Activated CD8-positive, alpha-beta T cell treated with anti-CD3 and anti-CD28 coated beads, Interleukin-2, amount 10 ng/mL, durations not matched to agents 7 days and 5 days (primary cell): ENCODE measurements around the gene DMXL2. TPM values are rescaled to one million over a fixed set of nuclear protein-coding genes. Genes with fewer than 3 reads are reported as not detected.
"Not testable (repeated sequence)": the region's sequence is repeated elsewhere in the genome, so short reads cannot be mapped to it uniquely, and the experiment has no call there.

Source experiments
- ATAC-seq: fragments of 150-1000 bp; cut with Tn5 transposase; one replicate; pipeline ENCODE4 v1.10.0; 2021; ENCODE audit warnings: moderate library complexity
- CTCF ChIA-PET: fragments of 350-600 bp; sonication (Branson Sonifier 250); formaldehyde crosslinking; loops from one replicate; lab custom pipeline; 2021; ENCODE audit warnings: antibody characterized with exemption; lab: Charles Lee
- POLR2A ChIA-PET: fragments of 350-600 bp; sonication (Branson Sonifier 250); formaldehyde crosslinking; loops from one replicate; lab custom pipeline; 2021; ENCODE audit warnings: antibody characterized with exemption; lab: Charles Lee
- DNase-seq: peaks from one replicate; pipeline ENCODE4 v3.0.0-alpha.2; 2020
- H3K27ac Mint-ChIP-seq: one replicate; pipeline ENCODE4 v1.8.0; 2021; ENCODE audit warnings: mild to moderate bottlenecking, mixed read lengths
- H3K27me3 Mint-ChIP-seq: one replicate; pipeline ENCODE4 v1.8.0; 2021; ENCODE audit warnings: low read depth, mixed read lengths
- H3K36me3 Mint-ChIP-seq: one replicate; pipeline ENCODE4 v1.8.0; 2021; ENCODE audit warnings: low read depth, mixed read lengths
- H3K4me1 Mint-ChIP-seq: one replicate; pipeline ENCODE4 v1.8.0; 2021; ENCODE audit warnings: low read depth, mixed read lengths
- H3K4me3 Mint-ChIP-seq: one replicate; pipeline ENCODE4 v1.8.0; 2021; ENCODE audit warnings: mild to moderate bottlenecking, mixed read lengths
- H3K9me3 Mint-ChIP-seq: one replicate; pipeline ENCODE4 v1.8.0; 2022; ENCODE audit warnings: mixed read lengths; ENCODE audit not compliant: insufficient read depth
- total RNA-seq, 2 experiments: library from RNA; stranded (reverse); gene quantifications; one replicate each; pipeline ENCODE4 v1.2.3, GENCODE V29; 2021

DMXL2 gene
- 1 to 10 TPM; 6.8 to 9.2 TPM for total RNA-seq

- peaks cover 42% of the 10 kb centered on the region for H3K27me3 Mint-ChIP-seq
- peak; percentile 74 for ATAC-seq
- POLR2A ChIA-PET, result interaction anchor here (0.6 to 1.4 kb wide), 4 partner anchors 24 to 488 kb away, joined by 3 to 4 read pairs (median 3); no protein-coding TSS in a partner anchor
- H3K4me1 Mint-ChIP-seq, result peaks cover 15% of the 10 kb centered on the region
- H3K4me3 Mint-ChIP-seq, result peak within 1 kb of the TSS; percentile 82
- no peaks in the 10 kb centered on the region for H3K36me3 Mint-ChIP-seq
- H3K9me3 Mint-ChIP-seq, result no peaks in the 10 kb centered on the region
- CTCF ChIA-PET, result interaction anchor here (0.8 to 4.7 kb wide), 7 partner anchors 27 to 460 kb away, joined by 3 to 27 read pairs (median 4); no protein-coding TSS in a partner anchor
- DNase-seq, result peak; percentile 76
- H3K27ac Mint-ChIP-seq, result peak within 1 kb of the TSS; percentile 56
Observed at GRCh38 chr15:51622604-51623370, at the start of gene DMXL2. TSS of gene DMXL2 (minus strand) at chr15:51622771. CDS start at chr15:51622545, 226 bp downstream.

DNA sequence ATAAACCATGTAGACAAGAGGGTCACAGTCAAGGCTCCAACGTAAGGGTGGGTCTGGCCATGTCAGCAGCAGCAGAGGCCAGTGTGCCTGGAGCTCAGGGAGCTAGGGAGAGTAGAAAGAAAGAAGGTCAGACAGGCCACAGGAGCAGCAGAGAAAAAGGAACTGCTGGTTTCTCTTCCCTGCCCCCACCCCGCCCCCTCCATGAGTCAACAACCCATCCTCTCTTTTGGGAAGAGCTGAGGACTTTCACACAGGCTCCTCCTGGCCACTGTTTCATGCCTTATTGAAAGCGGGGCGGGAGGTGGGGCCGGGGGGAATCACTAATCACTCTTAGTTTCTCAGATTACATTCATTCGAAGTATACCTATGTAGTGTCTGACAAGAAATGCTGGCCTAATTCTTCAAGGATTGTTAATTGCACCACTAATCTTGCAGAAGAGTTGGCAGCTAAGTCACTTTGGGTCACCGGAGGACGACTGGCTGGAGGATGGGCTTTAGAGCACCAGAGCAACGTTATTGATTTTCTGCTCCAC, 49.6 kb upstream of the DMXL2 start:
- Mint-ChIP-seq H3K9me3 (no peaks in the 10 kb centered on the region), H3K4me1 (no peaks in the 10 kb centered on the region), H3K36me3 (no peaks in the 10 kb centered on the region), H3K4me3 (no peak overlapping the region), H3K27ac (no peak overlapping the region), H3K27me3 (peaks cover 18% of the 10 kb centered on the region)
- ATAC-seq (no peak), DNase-seq (no peak)
- ChIA-PET POLR2A (no interaction called here), CTCF (no interaction called here)

GRCh38 chr15:51669381-51669780, 46.8 kb upstream of the DMXL2 start:
- Mint-ChIP-seq H3K36me3 (no peaks in the 10 kb centered on the region), H3K9me3 (no peaks in the 10 kb centered on the region), H3K4me1 (no peaks in the 10 kb centered on the region), H3K27me3 (peaks cover 22% of the 10 kb centered on the region), H3K4me3 (no peak overlapping the region), H3K27ac (no peak overlapping the region)
- DNase-seq (no peak), ATAC-seq (no peak)
- POLR2A ChIA-PET, result interaction anchor here (0.6 kb wide), 1 partner anchor 14 kb away, joined by 3 read pairs; no protein-coding TSS in a partner anchor
- CTCF ChIA-PET, result interaction anchor here (1.3 kb wide), 1 partner anchor 108 kb away, joined by 4 read pairs; no protein-coding TSS in a partner anchor

DNA sequence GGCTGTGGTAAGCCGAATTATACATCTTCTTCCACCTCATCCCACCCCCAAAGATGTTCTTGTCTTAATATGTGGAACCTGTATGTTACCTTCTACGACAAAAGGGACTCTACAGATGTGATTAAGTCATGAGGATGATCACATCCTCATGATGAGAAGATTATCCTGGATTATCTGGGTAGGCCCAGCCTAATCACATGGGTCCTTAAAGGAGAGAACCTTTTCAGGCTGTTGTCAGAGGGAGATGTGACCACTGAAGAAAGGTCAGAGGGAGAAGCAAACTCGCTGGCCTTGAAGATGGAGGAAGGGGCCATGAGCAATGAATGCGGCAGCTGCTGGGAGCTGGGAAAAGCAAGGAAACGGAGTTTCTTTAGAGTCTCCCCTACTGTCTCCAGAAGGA, 45.9 kb upstream of the DMXL2 start:
- H3K27me3 Mint-ChIP-seq, result peaks cover 21% of the 10 kb centered on the region
- no peak overlapping the region for H3K4me3 Mint-ChIP-seq
- no peak overlapping the region for H3K27ac Mint-ChIP-seq
- no peaks in the 10 kb centered on the region for H3K9me3 Mint-ChIP-seq
- no peaks in the 10 kb centered on the region for H3K36me3 Mint-ChIP-seq
- ATAC-seq (no peak), DNase-seq (no peak)
- POLR2A ChIA-PET, result no interaction called here
- CTCF ChIA-PET, result interaction anchor here (1.3 to 1.9 kb wide), 2 partner anchors 18 to 108 kb away, joined by 4 to 5 read pairs; no protein-coding TSS in a partner anchor
- H3K4me1 Mint-ChIP-seq, result no peaks in the 10 kb centered on the region

- Mint-ChIP-seq H3K4me1 (no peaks in the 10 kb centered on the region), H3K9me3 (no peaks in the 10 kb centered on the region), H3K27me3 (peaks cover 19% of the 10 kb centered on the region), H3K27ac (no peak overlapping the region), H3K4me3 (no peak overlapping the region), H3K36me3 (no peaks in the 10 kb centered on the region)
- ATAC-seq (no peak), DNase-seq (no peak)
- ChIA-PET POLR2A (no interaction called here), CTCF (interaction anchor here (1.1 to 1.9 kb wide), 2 partner anchors 17 to 109 kb away, joined by 3 to 5 read pairs; no protein-coding TSS in a partner anchor)
Observed at GRCh38 chr15:51667478-51667877, 44.9 kb upstream of the DMXL2 start.

DNA sequence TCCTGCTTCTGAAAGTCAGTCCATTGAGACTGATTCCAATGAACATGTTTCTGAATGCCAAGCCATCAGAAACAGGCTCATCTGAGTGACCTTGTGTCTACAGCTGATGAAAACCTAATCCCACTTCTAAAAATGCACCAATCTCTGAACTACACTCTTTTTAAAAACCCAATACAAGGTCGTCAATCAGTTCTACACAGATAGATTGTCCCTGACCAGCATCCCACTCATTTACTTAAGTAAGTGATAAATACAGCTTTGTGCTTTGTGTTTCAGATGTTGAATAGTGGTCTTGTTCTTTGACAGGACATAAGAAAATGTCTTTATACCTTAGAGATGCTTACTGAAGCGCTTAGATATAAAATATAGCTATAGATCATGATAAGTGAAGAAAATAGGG, 38.5 kb upstream of the DMXL2 start:
- POLR2A ChIA-PET, result no interaction called here

DNA sequence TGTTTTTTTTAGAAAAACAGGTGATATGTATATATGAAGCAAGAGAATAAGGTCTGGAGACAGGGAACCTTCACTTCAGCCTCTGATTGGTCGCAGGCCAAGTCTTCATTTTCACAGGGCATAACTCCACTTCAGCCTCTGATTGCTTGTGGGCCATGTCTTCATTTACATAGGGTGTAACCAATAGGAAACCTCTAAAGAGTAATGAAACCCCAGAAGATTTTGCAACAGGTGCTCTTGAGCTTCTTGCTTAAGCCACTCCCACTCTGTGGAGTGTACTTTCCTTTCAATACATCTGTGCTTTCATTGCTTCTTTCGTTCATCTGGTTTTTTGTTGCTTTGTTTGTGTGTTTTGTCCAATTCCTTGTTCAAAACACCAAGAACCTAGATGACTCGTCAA, 36.1 kb upstream of the DMXL2 start:
- POLR2A ChIA-PET, result no interaction called here
- H3K4me3 Mint-ChIP-seq, result no peak overlapping the region
- ATAC-seq, result no peak
- no peak overlapping the region for H3K27ac Mint-ChIP-seq
- peaks cover 6% of the 10 kb centered on the region for H3K27me3 Mint-ChIP-seq
- DNase-seq, result no peak
- H3K36me3 Mint-ChIP-seq, result no peaks in the 10 kb centered on the region
- no peaks in the 10 kb centered on the region for H3K9me3 Mint-ChIP-seq
- CTCF ChIA-PET, result interaction anchor here (1.3 to 5.5 kb wide), 2 partner anchors 9 to 117 kb away, joined by 7 to 29 read pairs; no protein-coding TSS in a partner anchor
- no peaks in the 10 kb centered on the region for H3K4me1 Mint-ChIP-seq

More for the DNA sequence above, 38.5 kb upstream of the DMXL2 start:
- no peaks in the 10 kb centered on the region for H3K9me3 Mint-ChIP-seq
- H3K4me1 Mint-ChIP-seq, result no peaks in the 10 kb centered on the region
- no peak overlapping the region for H3K4me3 Mint-ChIP-seq
- no peak overlapping the region for H3K27ac Mint-ChIP-seq
- H3K36me3 Mint-ChIP-seq, result no peaks in the 10 kb centered on the region
- CTCF ChIA-PET, result interaction anchor here (1.3 kb wide), 2 partner anchors 12 to 116 kb away, joined by 3 read pairs; no protein-coding TSS in a partner anchor
- DNase-seq (no peak), ATAC-seq (no peak)
- peaks cover 11% of the 10 kb centered on the region for H3K27me3 Mint-ChIP-seq

DNA sequence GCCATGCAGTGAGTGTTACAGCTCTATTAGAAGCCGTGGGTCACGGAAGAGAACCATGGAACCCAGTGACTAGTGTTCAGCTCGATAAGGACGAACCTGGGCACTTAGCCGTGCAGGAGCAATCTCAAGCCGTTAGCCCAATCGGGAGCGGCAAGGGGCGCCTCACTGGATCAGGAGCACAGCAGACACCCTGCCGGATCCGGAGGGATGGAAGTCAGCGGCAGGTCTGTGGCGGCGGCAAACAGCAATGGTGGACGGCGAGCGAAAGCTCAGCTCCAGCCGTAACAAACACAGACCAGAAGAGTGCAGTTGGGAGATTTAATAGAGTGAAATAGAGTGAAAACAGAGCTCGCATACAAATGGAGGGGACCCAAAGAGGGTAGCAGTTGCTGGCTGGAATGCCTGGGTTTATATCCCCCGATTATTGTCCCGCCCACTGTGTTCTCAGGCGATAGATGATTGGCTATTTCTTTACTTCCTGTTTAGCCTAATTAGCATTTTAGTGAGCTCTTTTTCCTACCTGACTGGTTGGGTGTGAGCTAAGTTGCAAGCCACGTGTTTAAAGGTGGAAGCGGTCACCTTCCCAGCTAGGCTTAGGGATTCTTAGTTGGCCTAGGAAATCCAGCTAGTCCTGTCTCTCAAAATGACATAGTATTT, 33.0 kb upstream of the DMXL2 start:
- H3K27ac Mint-ChIP-seq, H3K9me3 Mint-ChIP-seq, H3K4me1 Mint-ChIP-seq, H3K36me3 Mint-ChIP-seq, ATAC-seq, H3K27me3 Mint-ChIP-seq, DNase-seq, H3K4me3 Mint-ChIP-seq: not testable (repeated sequence)
- ChIA-PET CTCF (interaction anchor here (1.4 to 5.5 kb wide), 2 partner anchors 81 to 121 kb away, joined by 4 to 29 read pairs; no protein-coding TSS in a partner anchor), POLR2A (interaction anchor here (0.6 kb wide), 1 partner anchor 14 kb away, joined by 3 read pairs; no protein-coding TSS in a partner anchor)

DNA sequence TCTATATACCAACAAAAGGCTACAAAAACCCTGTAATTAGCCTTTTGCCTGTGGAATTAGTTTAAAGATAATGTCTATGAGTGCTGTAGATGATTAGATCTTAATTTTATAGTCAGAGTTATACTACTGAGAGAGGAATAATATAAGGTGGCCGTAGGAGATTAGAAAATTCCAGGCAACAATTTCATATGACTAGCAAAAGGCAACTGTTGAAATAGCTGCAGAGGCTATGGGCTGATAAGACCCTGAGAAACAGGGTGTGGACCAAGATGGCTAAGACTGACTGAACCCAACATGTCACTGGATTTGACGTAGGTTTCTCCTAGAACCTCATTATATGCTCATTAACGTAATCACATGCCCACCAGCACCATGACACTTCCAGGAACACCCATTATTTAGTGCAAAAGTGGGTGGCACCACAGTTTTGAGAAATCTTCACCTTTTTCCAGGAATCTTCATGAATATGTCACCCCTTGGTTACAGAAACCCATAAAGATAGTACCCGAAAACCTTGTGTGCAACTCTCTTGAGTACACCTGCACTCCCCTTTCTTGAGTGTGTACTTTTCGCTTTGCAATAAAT, 29.6 kb upstream of the DMXL2 start:
- no peak for ATAC-seq
- Mint-ChIP-seq H3K27me3 (peaks cover 7% of the 10 kb centered on the region), H3K4me1 (peaks cover 5% of the 10 kb centered on the region), H3K36me3 (no peaks in the 10 kb centered on the region), H3K4me3 (no peak overlapping the region), H3K9me3 (no peaks in the 10 kb centered on the region), H3K27ac (no peak overlapping the region)
- ChIA-PET CTCF (interaction anchor here (1.0 to 3.8 kb wide), 2 partner anchors 115 to 123 kb away, joined by 3 to 164 read pairs; no protein-coding TSS in a partner anchor), POLR2A (no interaction called here)
- no peak for DNase-seq

- H3K36me3 Mint-ChIP-seq, result no peaks in the 10 kb centered on the region
- H3K9me3 Mint-ChIP-seq, result no peaks in the 10 kb centered on the region
- POLR2A ChIA-PET, result interaction anchor here (1.3 kb wide), 1 partner anchor 127 kb away, joined by 4 read pairs; no protein-coding TSS in a partner anchor
- peak; percentile 83 for ATAC-seq
- CTCF ChIA-PET, result interaction anchor here (0.6 to 3.8 kb wide), 40 partner anchors 8 to 530 kb away, joined by 3 to 164 read pairs (median 4); partner anchors contain the start of genes DMXL2, LYSMD2 and SCG3
- DNase-seq, result peak; percentile 72
- H3K4me3 Mint-ChIP-seq, result no peak overlapping the region
- no peak overlapping the region for H3K27ac Mint-ChIP-seq
- H3K4me1 Mint-ChIP-seq, result peaks cover 6% of the 10 kb centered on the region
- peaks cover 9% of the 10 kb centered on the region for H3K27me3 Mint-ChIP-seq
Observed at GRCh38 chr15:51649659-51650521, 27.3 kb upstream of the DMXL2 start.
